ENCODE results near the gene MPND. TPM values are rescaled to one million over a fixed set of nuclear protein-coding genes. Genes with fewer than 3 reads are reported as not detected.

The MPND gene
- total RNA-seq, 2 donors from 2014 or later: 6.2 to 7.3 TPM

DNA sequence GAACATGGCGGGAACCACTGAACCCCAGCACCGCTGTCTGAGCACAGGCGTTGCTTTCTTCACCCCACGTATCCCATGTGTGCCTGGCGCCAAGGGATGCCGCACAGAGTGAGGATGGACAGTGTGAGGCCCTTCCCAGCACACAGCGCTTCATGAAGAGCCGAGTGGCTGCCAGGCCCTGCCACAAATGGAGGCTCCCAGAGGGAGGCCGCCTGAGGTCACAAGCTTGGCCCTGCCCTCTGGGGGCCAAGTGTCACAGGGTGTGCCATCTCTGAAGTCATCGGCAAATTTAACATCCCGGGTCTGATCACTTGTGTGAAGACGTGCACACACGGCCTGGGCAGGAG lies 24.4 kb downstream of the MPND start:
- DNase-seq (ENCODE audit: low spot score): no peak
- peaks cover 36% of the 10 kb centered on the region for H3K36me3 ChIP-seq
- TF ChIP-seq, protein P1, sequence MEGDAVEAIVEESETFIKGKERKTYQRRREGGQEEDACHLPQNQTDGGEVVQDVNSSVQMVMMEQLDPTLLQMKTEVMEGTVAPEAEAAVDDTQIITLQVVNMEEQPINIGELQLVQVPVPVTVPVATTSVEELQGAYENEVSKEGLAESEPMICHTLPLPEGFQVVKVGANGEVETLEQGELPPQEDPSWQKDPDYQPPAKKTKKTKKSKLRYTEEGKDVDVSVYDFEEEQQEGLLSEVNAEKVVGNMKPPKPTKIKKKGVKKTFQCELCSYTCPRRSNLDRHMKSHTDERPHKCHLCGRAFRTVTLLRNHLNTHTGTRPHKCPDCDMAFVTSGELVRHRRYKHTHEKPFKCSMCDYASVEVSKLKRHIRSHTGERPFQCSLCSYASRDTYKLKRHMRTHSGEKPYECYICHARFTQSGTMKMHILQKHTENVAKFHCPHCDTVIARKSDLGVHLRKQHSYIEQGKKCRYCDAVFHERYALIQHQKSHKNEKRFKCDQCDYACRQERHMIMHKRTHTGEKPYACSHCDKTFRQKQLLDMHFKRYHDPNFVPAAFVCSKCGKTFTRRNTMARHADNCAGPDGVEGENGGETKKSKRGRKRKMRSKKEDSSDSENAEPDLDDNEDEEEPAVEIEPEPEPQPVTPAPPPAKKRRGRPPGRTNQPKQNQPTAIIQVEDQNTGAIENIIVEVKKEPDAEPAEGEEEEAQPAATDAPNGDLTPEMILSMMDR (IDR thresholded peaks at IDR 0.05): no peak
- H3K4me1 ChIP-seq: peaks cover 0 to 62% of the 10 kb centered on the region in 2 donors
- H3K27me3 ChIP-seq: no peaks in the 10 kb centered on the region
- no peak overlapping the region for H3K4me3 ChIP-seq
- H3K9me3 ChIP-seq: no peaks in the 10 kb centered on the region
- peak overlapping the region; percentile 66 to 68 for H3K27ac ChIP-seq

DNA sequence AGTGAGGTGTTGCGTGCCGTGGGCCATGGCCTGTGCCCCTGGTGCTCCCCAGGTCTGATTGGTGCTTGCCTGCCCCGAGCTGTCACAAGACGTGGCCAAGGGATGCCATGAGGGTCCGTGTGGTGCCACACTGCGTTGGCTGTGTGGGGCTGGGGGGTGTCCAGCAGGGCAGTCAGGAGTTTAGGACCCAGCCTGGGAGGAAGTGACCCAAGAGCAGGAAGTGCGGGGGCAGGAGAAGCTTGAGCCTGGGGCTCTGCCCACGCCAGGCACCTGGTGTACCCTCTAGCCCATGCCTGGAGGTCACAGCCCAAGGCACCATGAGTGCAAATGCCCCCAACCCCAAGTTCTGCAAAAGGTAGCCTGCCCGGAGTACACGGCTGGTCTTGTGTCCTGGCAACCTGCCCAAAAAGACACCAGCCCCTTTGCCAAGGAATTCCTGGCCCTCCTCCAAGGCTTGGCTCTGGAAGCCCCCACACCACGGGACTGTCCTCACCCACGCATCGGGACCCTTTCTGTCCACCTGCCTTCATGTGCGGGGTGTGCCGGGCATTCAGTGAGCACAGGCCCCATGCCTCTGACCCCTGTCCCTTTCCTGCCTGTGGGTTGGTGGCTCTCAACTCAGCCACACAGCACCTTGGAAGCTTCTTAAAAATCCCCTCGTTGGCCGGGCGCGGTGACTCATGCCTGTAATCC lies 24.9 kb downstream of the MPND start:
- no peak overlapping the region for H3K4me3 ChIP-seq

DNA sequence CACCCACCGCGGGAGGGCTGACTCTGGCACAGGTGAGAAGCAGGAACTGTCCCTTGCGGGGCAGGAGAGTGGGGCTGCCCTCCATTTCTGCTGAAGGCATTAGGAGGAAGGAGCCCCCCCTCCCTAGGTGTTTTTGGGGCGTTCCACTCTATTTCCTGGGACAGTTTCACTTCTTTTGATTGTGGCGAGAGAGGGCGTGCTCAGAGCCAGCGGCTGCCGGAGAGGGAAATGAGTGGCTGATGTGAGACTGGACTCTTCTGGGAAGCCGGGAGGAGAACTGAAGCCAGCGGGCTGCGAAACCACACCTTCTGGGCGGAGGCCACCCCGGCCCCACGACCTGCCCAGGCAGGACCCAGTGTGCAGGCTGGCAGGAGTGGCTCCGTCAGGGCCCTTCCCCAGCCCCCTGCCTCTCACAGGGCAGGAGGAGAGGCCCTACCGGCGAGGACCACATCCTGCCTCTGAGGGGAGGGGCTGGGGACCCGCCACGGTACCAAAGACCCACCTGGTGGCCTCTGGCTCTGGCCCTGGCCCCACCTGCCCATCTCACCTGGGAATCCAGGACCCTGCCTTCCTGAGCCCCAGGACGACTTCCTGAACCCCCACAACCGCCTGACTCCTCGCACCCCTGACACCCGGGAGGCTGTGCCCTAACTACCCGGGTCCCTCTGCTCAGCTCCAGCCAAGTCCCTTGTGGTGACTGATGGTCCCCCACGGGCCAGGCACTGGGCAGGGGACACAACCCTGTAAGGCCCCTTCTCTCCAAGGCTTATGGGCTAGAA lies 25.9 kb downstream of the MPND start:
- TF ChIP-seq, protein P1 (IDR thresholded peaks at IDR 0.05): no peak
- H3K9me3 ChIP-seq: no peaks in the 10 kb centered on the region
- no peak for DNase-seq (ENCODE audit: low spot score)
- H3K4me1 ChIP-seq: peaks cover 0 to 77% of the 10 kb centered on the region in 2 donors
- peaks cover 21% of the 10 kb centered on the region for H3K36me3 ChIP-seq
- H3K27ac ChIP-seq: peak overlapping the region; percentile 66 to 68
- H3K4me3 ChIP-seq: peak overlapping the region in 1 of 2 donors; percentile 29
- no peaks in the 10 kb centered on the region for H3K27me3 ChIP-seq

More for the DNA sequence above, 24.9 kb downstream of the MPND start:
- H3K27me3 ChIP-seq: no peaks in the 10 kb centered on the region
- DNase-seq (ENCODE audit: low spot score): no peak
- H3K4me1 ChIP-seq: peaks cover 0 to 67% of the 10 kb centered on the region in 2 donors
- H3K27ac ChIP-seq: peak overlapping the region; percentile 66 to 68
- TF ChIP-seq, protein P1 (IDR thresholded peaks at IDR 0.05): no peak
- H3K36me3 ChIP-seq: peaks cover 31% of the 10 kb centered on the region
- no peaks in the 10 kb centered on the region for H3K9me3 ChIP-seq

DNA sequence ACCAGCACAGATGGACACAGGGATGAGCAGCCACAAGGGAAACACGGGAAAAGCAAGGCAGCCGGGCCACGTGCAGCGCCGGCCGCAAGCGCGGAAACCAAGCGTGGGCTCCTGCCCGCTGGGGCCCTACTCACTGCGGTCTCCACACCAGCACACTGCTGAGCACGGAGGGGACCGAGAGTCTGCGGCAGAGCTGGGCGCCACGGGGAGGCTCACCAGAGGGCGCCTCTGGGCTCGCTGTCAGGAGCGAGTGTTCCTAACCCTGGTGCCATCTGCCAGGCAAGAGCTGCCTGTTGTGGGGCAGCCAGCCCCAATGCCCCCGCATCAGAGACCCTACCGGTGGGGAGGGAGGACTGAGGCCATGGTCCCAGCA lies 26.5 kb downstream of the MPND start:
- TF ChIP-seq, protein P1 (IDR thresholded peaks at IDR 0.05): peak; percentile 23 to 69
- peak overlapping the region in 1 of 2 donors; percentile 29 for H3K4me3 ChIP-seq
- peaks cover 16% of the 10 kb centered on the region for H3K36me3 ChIP-seq
- no peaks in the 10 kb centered on the region for H3K9me3 ChIP-seq
- no peak for DNase-seq (ENCODE audit: low spot score)
- H3K4me1 ChIP-seq: peaks cover 0 to 83% of the 10 kb centered on the region in 2 donors
- H3K27me3 ChIP-seq: no peaks in the 10 kb centered on the region
- H3K27ac ChIP-seq: peak overlapping the region; percentile 66 to 68

DNA sequence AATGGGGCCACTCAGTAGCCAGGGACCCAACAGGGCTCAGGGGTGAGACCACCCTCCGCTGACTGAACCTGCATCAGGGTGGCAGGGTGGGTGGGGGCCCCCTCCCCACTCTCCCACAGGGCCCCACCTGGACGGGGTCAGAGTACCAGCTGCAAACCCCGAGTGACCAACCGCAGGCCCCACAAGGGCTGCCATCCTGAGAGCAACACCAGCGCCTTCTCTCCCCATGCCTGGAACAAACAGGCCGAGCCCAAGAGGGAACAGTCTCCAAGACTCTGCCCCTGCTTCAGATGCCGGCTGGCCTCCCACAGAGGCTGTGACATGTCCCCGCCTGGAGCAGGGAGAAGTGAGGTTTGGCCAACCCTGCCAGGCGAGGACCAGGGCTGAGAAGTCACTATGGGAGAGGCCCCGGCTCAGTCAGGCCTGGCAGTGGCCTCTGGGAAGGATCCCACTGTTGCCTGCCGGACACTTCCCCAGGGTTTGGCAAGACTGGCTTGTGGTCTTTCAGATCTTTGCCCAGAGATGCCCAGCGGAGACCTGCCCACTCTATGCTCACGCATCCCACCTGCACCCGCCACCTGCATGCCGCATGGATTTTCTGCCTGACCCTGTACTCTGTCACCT lies 27.2 kb downstream of the MPND start:
- Histone ChIP-seq H3K9me3 (no peaks in the 10 kb centered on the region), H3K4me3 (no peak overlapping the region), H3K27me3 (no peaks in the 10 kb centered on the region), H3K27ac (peak overlapping the region; percentile 45 to 68), H3K4me1 (peaks cover 0 to 90% of the 10 kb centered on the region in 2 donors), H3K36me3 (peaks cover 9% of the 10 kb centered on the region)
- no peak for DNase-seq (ENCODE audit: low spot score)
- TF ChIP-seq, protein P1 (IDR thresholded peaks at IDR 0.05): no peak

Measured in right atrium auricular region (tissue), 2 donors.